ENCODE measurements around the gene TMCC1.

Gene TMCC1

DNA sequence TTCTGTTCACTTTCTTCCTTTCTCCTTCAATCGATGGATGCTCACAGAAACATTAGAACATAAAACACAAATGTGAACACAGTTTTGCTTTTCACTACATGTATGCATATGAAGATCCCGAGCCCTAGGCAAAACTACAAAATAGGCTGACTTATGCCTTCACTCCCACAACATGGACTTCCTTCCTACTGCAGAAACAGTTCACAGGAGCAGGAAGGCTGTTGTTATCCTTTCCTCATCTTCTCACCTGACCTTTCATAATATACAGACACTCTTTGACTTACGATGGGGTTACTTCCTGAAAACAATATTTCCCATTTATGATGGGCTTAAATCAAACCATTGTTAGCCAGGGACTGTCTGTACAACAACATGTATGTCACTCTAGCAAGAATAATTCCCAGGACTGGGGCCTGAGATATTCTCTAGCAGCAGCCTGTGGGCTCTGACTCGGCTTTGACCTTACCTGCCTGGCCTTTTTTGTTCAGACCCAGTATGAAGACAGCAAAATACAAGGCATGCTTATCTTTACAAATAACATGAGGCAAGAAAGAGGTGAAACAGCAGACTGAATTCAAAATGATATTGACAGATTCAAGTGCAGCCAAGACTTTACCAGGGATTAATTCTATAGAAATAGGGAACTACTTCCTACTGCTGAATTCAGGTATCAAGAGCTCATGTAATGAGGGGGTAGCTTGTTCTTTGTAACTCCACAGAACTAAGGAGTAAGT is 235.2 kb downstream of the TMCC1 start:
- Histone ChIP-seq H3K9me3 (ENCODE audit: control insufficient read depth in 1 of 2, low read length in 2 of 2) (no peaks in the 10 kb centered on the region), H3K4me1 (ENCODE audit: control insufficient read depth in 1 of 2, insufficient read depth in 2 of 2, low read length in 2 of 2) (peaks cover 8 to 19% of the 10 kb centered on the region in 2 donors), H3K36me3 (ENCODE audit: control insufficient read depth in 1 of 2, insufficient read depth in 2 of 2, low read length in 2 of 2) (no peaks in the 10 kb centered on the region), H3K4me3 (ENCODE audit: low read depth in 1 of 2, low read length in 2 of 2) (no peak overlapping the region), H3K27ac (ENCODE audit: low read length) (peak overlapping the region; percentile 32), H3K27me3 (ENCODE audit: low read depth, low read length) (no peaks in the 10 kb centered on the region)

GRCh38 chr3:129657261-129658046 is 236.1 kb downstream of the TMCC1 start:
- Histone ChIP-seq H3K27me3 (ENCODE audit: low read depth, low read length) (no peaks in the 10 kb centered on the region), H3K9me3 (ENCODE audit: control insufficient read depth in 1 of 2, low read length in 2 of 2) (no peaks in the 10 kb centered on the region), H3K4me3 (ENCODE audit: low read depth in 1 of 2, low read length in 2 of 2) (no peak overlapping the region), H3K4me1 (ENCODE audit: control insufficient read depth in 1 of 2, insufficient read depth in 2 of 2, low read length in 2 of 2) (peaks cover 8 to 19% of the 10 kb centered on the region in 2 donors), H3K27ac (ENCODE audit: low read length) (no peak overlapping the region), H3K36me3 (ENCODE audit: control insufficient read depth in 1 of 2, insufficient read depth in 2 of 2, low read length in 2 of 2) (no peaks in the 10 kb centered on the region)

GRCh38 chr3:129656659-129657247 is 236.8 kb downstream of the TMCC1 start:
- H3K27me3 ChIP-seq (ENCODE audit: low read depth, low read length) = no peaks in the 10 kb centered on the region
- no peaks in the 10 kb centered on the region for H3K36me3 ChIP-seq (ENCODE audit: control insufficient read depth in 1 of 2, insufficient read depth in 2 of 2, low read length in 2 of 2)
- H3K9me3 ChIP-seq (ENCODE audit: control insufficient read depth in 1 of 2, low read length in 2 of 2) = no peaks in the 10 kb centered on the region
- H3K4me1 ChIP-seq (ENCODE audit: control insufficient read depth in 1 of 2, insufficient read depth in 2 of 2, low read length in 2 of 2) = peaks cover 9 to 22% of the 10 kb centered on the region in 2 donors
- no peak overlapping the region for H3K4me3 ChIP-seq (ENCODE audit: low read depth in 1 of 2, low read length in 2 of 2)
- no peak overlapping the region for H3K27ac ChIP-seq (ENCODE audit: low read length)

DNA sequence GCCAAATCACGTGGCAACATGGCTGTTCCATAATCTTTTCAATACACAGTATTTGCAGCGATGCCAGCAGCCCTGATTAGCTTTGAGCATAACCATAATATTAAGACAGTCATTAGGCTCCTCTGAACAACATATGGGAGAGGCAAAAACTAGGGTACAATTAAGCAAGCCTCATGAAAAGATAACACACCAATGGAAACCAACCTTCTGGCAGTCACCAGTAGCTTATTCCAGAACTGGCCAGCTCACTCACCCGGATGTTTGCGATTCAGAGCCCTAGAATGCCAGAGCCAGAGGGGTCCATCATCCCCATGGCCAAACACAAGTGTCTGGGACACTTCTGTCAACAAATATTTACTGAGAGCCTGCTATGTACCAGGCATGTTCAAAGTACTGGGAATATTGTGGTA is 238.2 kb downstream of the TMCC1 start:
- Histone ChIP-seq H3K27ac (ENCODE audit: low read length) (no peak overlapping the region), H3K4me1 (ENCODE audit: control insufficient read depth in 1 of 2, insufficient read depth in 2 of 2, low read length in 2 of 2) (peaks cover 12 to 25% of the 10 kb centered on the region in 2 donors), H3K27me3 (ENCODE audit: low read depth, low read length) (no peaks in the 10 kb centered on the region), H3K36me3 (ENCODE audit: control insufficient read depth in 1 of 2, insufficient read depth in 2 of 2, low read length in 2 of 2) (peaks cover 4 to 7% of the 10 kb centered on the region in 2 donors), H3K9me3 (ENCODE audit: control insufficient read depth in 1 of 2, low read length in 2 of 2) (no peaks in the 10 kb centered on the region), H3K4me3 (ENCODE audit: low read depth in 1 of 2, low read length in 2 of 2) (no peak overlapping the region)

GRCh38 chr3:129654131-129654530 is 239.4 kb downstream of the TMCC1 start:
- Histone ChIP-seq H3K27me3 (ENCODE audit: low read depth, low read length) (no peaks in the 10 kb centered on the region), H3K36me3 (ENCODE audit: control insufficient read depth in 1 of 2, insufficient read depth in 2 of 2, low read length in 2 of 2) (peaks cover 4 to 7% of the 10 kb centered on the region in 2 donors), H3K27ac (ENCODE audit: low read length) (no peak overlapping the region), H3K9me3 (ENCODE audit: control insufficient read depth in 1 of 2, low read length in 2 of 2) (no peaks in the 10 kb centered on the region), H3K4me3 (ENCODE audit: low read depth in 1 of 2, low read length in 2 of 2) (no peak overlapping the region), H3K4me1 (ENCODE audit: control insufficient read depth in 1 of 2, insufficient read depth in 2 of 2, low read length in 2 of 2) (peaks cover 12 to 25% of the 10 kb centered on the region in 2 donors)

- Histone ChIP-seq H3K4me3 (ENCODE audit: low read depth in 1 of 2, low read length in 2 of 2) (no peak overlapping the region), H3K4me1 (ENCODE audit: control insufficient read depth in 1 of 2, insufficient read depth in 2 of 2, low read length in 2 of 2) (peaks cover 4 to 20% of the 10 kb centered on the region in 2 donors), H3K27me3 (ENCODE audit: low read depth, low read length) (no peaks in the 10 kb centered on the region), H3K36me3 (ENCODE audit: control insufficient read depth in 1 of 2, insufficient read depth in 2 of 2, low read length in 2 of 2) (peaks cover 4 to 7% of the 10 kb centered on the region in 2 donors), H3K27ac (ENCODE audit: low read length) (no peak overlapping the region), H3K9me3 (ENCODE audit: control insufficient read depth in 1 of 2, low read length in 2 of 2) (no peaks in the 10 kb centered on the region)
These were observed 240.5 kb downstream of the TMCC1 start for GRCh38 chr3:129653019-129653418.

DNA sequence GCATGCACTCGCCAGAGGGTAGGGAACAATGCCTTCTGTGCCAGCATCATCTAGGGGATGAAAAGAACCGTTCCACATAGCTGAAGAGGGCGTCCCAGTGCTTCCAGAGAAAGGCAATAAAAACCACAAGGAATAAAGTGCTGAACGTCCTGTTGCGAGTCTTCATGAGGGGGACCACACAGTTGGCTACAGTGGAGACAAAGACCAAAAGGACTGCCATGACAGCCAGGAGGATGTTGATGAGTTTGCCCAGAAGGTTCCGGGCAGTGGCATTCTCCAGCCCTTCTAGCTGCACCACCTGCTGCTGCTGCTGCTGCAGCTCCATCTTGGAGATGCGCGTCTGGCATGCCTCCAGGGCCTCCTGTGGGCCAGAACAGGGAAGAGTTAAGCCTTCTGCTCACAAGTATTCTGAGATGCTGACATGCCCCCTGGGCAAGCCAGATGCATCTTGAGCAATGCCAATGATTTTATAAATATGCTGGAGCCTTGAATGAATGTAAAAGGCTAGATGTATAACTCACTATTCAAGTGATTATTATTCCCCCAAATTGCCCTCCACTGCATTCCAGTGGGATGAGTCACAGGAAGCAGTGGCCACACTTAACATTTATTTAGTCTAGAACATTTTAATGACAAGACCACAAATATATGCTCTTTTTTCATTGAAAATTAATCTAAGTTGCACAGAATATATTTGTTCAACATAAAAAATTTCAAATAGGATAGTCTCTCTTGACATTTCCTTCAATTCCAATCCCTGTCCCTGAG is 241.9 kb downstream of the TMCC1 start:
- Histone ChIP-seq H3K9me3 (ENCODE audit: control insufficient read depth in 1 of 2, low read length in 2 of 2) (no peaks in the 10 kb centered on the region), H3K27ac (ENCODE audit: low read length) (no peak overlapping the region), H3K36me3 (ENCODE audit: control insufficient read depth in 1 of 2, insufficient read depth in 2 of 2, low read length in 2 of 2) (peaks cover 4 to 7% of the 10 kb centered on the region in 2 donors), H3K27me3 (ENCODE audit: low read depth, low read length) (no peaks in the 10 kb centered on the region), H3K4me3 (ENCODE audit: low read depth in 1 of 2, low read length in 2 of 2) (no peak overlapping the region), H3K4me1 (ENCODE audit: control insufficient read depth in 1 of 2, insufficient read depth in 2 of 2, low read length in 2 of 2) (peaks cover 4 to 7% of the 10 kb centered on the region in 2 donors)

- Histone ChIP-seq H3K36me3 (ENCODE audit: control insufficient read depth in 1 of 2, insufficient read depth in 2 of 2, low read length in 2 of 2) (peaks cover 4 to 7% of the 10 kb centered on the region in 2 donors), H3K27me3 (ENCODE audit: low read depth, low read length) (no peaks in the 10 kb centered on the region), H3K9me3 (ENCODE audit: control insufficient read depth in 1 of 2, low read length in 2 of 2) (no peaks in the 10 kb centered on the region), H3K4me3 (ENCODE audit: low read depth in 1 of 2, low read length in 2 of 2) (no peak overlapping the region), H3K27ac (ENCODE audit: low read length) (no peak overlapping the region), H3K4me1 (ENCODE audit: control insufficient read depth in 1 of 2, insufficient read depth in 2 of 2, low read length in 2 of 2) (peaks cover 4 to 7% of the 10 kb centered on the region in 2 donors)
These were observed 243.1 kb downstream of the TMCC1 start for GRCh38 chr3:129650256-129650872.

- H3K27me3 ChIP-seq (ENCODE audit: low read depth, low read length) = no peaks in the 10 kb centered on the region
- H3K4me1 ChIP-seq (ENCODE audit: control insufficient read depth in 1 of 2, insufficient read depth in 2 of 2, low read length in 2 of 2) = peaks cover 4 to 7% of the 10 kb centered on the region in 2 donors
- no peaks in the 10 kb centered on the region for H3K9me3 ChIP-seq (ENCODE audit: control insufficient read depth in 1 of 2, low read length in 2 of 2)
- H3K4me3 ChIP-seq (ENCODE audit: low read depth in 1 of 2, low read length in 2 of 2) = no peak overlapping the region
- H3K27ac ChIP-seq (ENCODE audit: low read length) = no peak overlapping the region
- peaks cover 4 to 7% of the 10 kb centered on the region in 2 donors for H3K36me3 ChIP-seq (ENCODE audit: control insufficient read depth in 1 of 2, insufficient read depth in 2 of 2, low read length in 2 of 2)
These were observed 245.1 kb downstream of the TMCC1 start for GRCh38 chr3:129648391-129648790.

DNA sequence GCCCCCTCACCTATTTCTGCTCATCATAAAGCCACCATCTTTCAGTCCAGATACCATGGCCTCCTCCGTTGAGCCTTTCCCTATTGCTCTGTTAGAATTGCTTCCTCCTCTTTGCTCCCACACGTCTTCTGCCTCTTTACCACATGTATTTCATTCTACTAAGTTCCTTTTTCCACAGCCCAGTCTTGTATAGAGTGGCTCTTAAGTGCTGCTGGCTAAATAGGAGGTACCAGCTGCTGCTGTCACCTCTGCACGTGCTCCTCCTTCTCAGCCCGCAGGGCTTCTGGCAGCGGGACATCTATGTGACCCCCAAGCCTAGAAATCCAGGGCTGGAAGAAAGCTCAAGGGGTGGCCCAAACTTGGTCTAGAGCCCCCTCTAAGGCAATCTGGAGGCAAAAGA is 248.2 kb downstream of the TMCC1 start:
- no peak overlapping the region for H3K27ac ChIP-seq (ENCODE audit: low read length)
- H3K27me3 ChIP-seq (ENCODE audit: low read depth, low read length) = no peaks in the 10 kb centered on the region
- H3K4me1 ChIP-seq (ENCODE audit: control insufficient read depth in 1 of 2, insufficient read depth in 2 of 2, low read length in 2 of 2) = no peaks in the 10 kb centered on the region
- H3K9me3 ChIP-seq (ENCODE audit: control insufficient read depth in 1 of 2, low read length in 2 of 2) = no peaks in the 10 kb centered on the region
- H3K4me3 ChIP-seq (ENCODE audit: low read depth in 1 of 2, low read length in 2 of 2) = no peak overlapping the region
- H3K36me3 ChIP-seq (ENCODE audit: control insufficient read depth in 1 of 2, insufficient read depth in 2 of 2, low read length in 2 of 2) = no peaks in the 10 kb centered on the region

Data from muscle layer of duodenum (tissue), 2 donors.